Measurements from ENCODE around the gene AP3B1.

The AP3B1 gene

GRCh38 chr5:78003919-78004318, 290.6 kb downstream of the AP3B1 start:
- peak; percentile 50 for DNase-seq (ENCODE audit: low spot score)

GRCh38 chr5:78003450-78003849, 291.0 kb downstream of the AP3B1 start:
- DNase-seq (ENCODE audit: low spot score), result no peak

- DNase-seq (ENCODE audit: low spot score), result no peak
These were observed 291.8 kb downstream of the AP3B1 start for GRCh38 chr5:78002690-78003089.

GRCh38 chr5:78001197-78001596, 293.3 kb downstream of the AP3B1 start:
- DNase-seq (ENCODE audit: low spot score), result no peak

- no peak for DNase-seq (ENCODE audit: low spot score)
These were observed 294.3 kb downstream of the AP3B1 start for GRCh38 chr5:78000191-78000590.

- no peak for DNase-seq (ENCODE audit: low spot score)
These were observed 295.1 kb downstream of the AP3B1 start for GRCh38 chr5:77999399-77999798.

- no peak for DNase-seq (ENCODE audit: low spot score)
These were observed 297.6 kb downstream of the AP3B1 start for GRCh38 chr5:77996943-77997342.

- DNase-seq (ENCODE audit: low spot score), result no peak
These were observed 298.6 kb downstream of the AP3B1 start for GRCh38 chr5:77995793-77996409.

- DNase-seq (ENCODE audit: low spot score), result no peak
These were observed 299.6 kb downstream of the AP3B1 start for GRCh38 chr5:77994943-77995342.

- no peak for DNase-seq (ENCODE audit: low spot score)
These were observed 300.6 kb downstream of the AP3B1 start for GRCh38 chr5:77993855-77994318.

- no peak for DNase-seq (ENCODE audit: low spot score)
These were observed 301.2 kb downstream of the AP3B1 start for GRCh38 chr5:77993141-77993854.

GRCh38 chr5:77991084-77991483, 303.4 kb downstream of the AP3B1 start:
- DNase-seq (ENCODE audit: low spot score), result no peak

GRCh38 chr5:77990020-77990419, 304.5 kb downstream of the AP3B1 start:
- DNase-seq (ENCODE audit: low spot score), result no peak

- no peak for DNase-seq (ENCODE audit: low spot score)
These were observed 306.5 kb downstream of the AP3B1 start for GRCh38 chr5:77987988-77988387.

- peak; percentile 84 for DNase-seq (ENCODE audit: low spot score)
These were observed 307.2 kb downstream of the AP3B1 start for GRCh38 chr5:77987331-77987730.

- no peak for DNase-seq (ENCODE audit: low spot score)
These were observed 308.2 kb downstream of the AP3B1 start for GRCh38 chr5:77986261-77986660.

- DNase-seq (ENCODE audit: low spot score), result no peak
These were observed 309.3 kb downstream of the AP3B1 start for GRCh38 chr5:77985247-77985646.

- no peak for DNase-seq (ENCODE audit: low spot score)
These were observed 309.9 kb downstream of the AP3B1 start for GRCh38 chr5:77984587-77984986.

- DNase-seq (ENCODE audit: low spot score), result no peak
These were observed 310.9 kb downstream of the AP3B1 start for GRCh38 chr5:77983482-77984199.

GRCh38 chr5:77981820-77982219, 312.7 kb downstream of the AP3B1 start:
- no peak for DNase-seq (ENCODE audit: low spot score)

- no peak for DNase-seq (ENCODE audit: low spot score)
These were observed 319.9 kb downstream of the AP3B1 start for GRCh38 chr5:77974576-77974975.

- no peak for DNase-seq (ENCODE audit: low spot score)
These were observed 321.3 kb downstream of the AP3B1 start for GRCh38 chr5:77973253-77973609.
